ENCODE measurements around the gene ZNF296. TPM values are rescaled to one million over a fixed set of nuclear protein-coding genes. Genes with fewer than 3 reads are reported as not detected.

The ZNF296 gene
- total RNA-seq, 2 experiments from 2014 or later: 2.0 to 2.4 TPM

GRCh38 chr19:45076851-45077730, 813 bp upstream of the ZNF296 start:
- Histone ChIP-seq H3K4me3 (ENCODE audit: low read length) (peak overlapping the region; percentile 47), H3K27me3 (ENCODE audit: control insufficient read depth in 1 of 2, insufficient read depth in 2 of 2, low read length in 2 of 2) (no peaks in the 10 kb centered on the region), H3K36me3 (ENCODE audit: insufficient read depth, low read length) (peaks cover 5% of the 10 kb centered on the region), H3K9me3 (ENCODE audit: control insufficient read depth in 1 of 2, insufficient read depth in 1 of 2, low read length in 2 of 2) (no peaks in the 10 kb centered on the region), H3K4me1 (ENCODE audit: insufficient read depth, low read length) (peaks cover 60% of the 10 kb centered on the region), H3K27ac (ENCODE audit: low read depth in 1 of 2, low read length in 2 of 2) (peak overlapping the region; percentile 32 to 65)
- no peak for ATAC-seq (ENCODE audit: poor library complexity)
- H3K4me1 Mint-ChIP-seq (ENCODE audit: low read depth): peaks cover 42% of the 10 kb centered on the region
- no peaks in the 10 kb centered on the region for H3K9me3 Mint-ChIP-seq
- CTCF ChIA-PET: interaction anchor here (1.1 kb wide), 1 partner anchor 18 kb away, joined by 3 read pairs; no protein-coding TSS in a partner anchor
- H3K27me3 Mint-ChIP-seq: no peaks in the 10 kb centered on the region
- peak overlapping the region; percentile 33 for H3K27ac Mint-ChIP-seq
- TF ChIP-seq CTCF (IDR thresholded peaks at IDR 0.05): no peak
- POLR2A ChIA-PET: interaction anchor here (2.8 to 4.0 kb wide), 2 partner anchors 14 to 15 kb away, joined by 9 to 49 read pairs; partner anchors contain the start of gene PPP1R37
- peak overlapping the region; percentile 85 for H3K4me3 Mint-ChIP-seq
- intact Hi-C loops (cut with DNase I, micrococcal nuclease): no loop called here
- H3K36me3 Mint-ChIP-seq (ENCODE audit: low read depth): peaks cover 14% of the 10 kb centered on the region
- DNase-seq: peak in 3 of 14 experiments; percentile 20 to 33 (median 28)

- no peak for TF ChIP-seq CTCF (IDR thresholded peaks at IDR 0.05)
- Histone ChIP-seq H3K36me3 (ENCODE audit: insufficient read depth, low read length) (peaks cover 12% of the 10 kb centered on the region), H3K4me1 (ENCODE audit: insufficient read depth, low read length) (peaks cover 50% of the 10 kb centered on the region), H3K27ac (ENCODE audit: low read depth in 1 of 2, low read length in 2 of 2) (peak overlapping the region; percentile 41 to 65), H3K27me3 (ENCODE audit: control insufficient read depth in 1 of 2, insufficient read depth in 2 of 2, low read length in 2 of 2) (no peaks in the 10 kb centered on the region), H3K9me3 (ENCODE audit: control insufficient read depth in 1 of 2, insufficient read depth in 1 of 2, low read length in 2 of 2) (no peaks in the 10 kb centered on the region), H3K4me3 (ENCODE audit: low read length) (peak overlapping the region; percentile 58)
- intact Hi-C loops (cut with DNase I, micrococcal nuclease): no loop called here
- Mint-ChIP-seq H3K27ac (peak overlapping the region; percentile 30), H3K4me1 (ENCODE audit: low read depth) (peaks cover 33% of the 10 kb centered on the region), H3K36me3 (ENCODE audit: low read depth) (peaks cover 16% of the 10 kb centered on the region), H3K9me3 (no peaks in the 10 kb centered on the region), H3K27me3 (no peaks in the 10 kb centered on the region), H3K4me3 (peak overlapping the region; percentile 81)
- ChIA-PET POLR2A (interaction anchor here (1.0 to 2.8 kb wide), 4 partner anchors 16 to 102 kb away, joined by 4 to 9 read pairs (median 7); partner anchors contain the start of genes PPP1R37 and TRAPPC6A), CTCF (interaction anchor here (1.5 kb wide), 1 partner anchor 17 kb away, joined by 3 read pairs; the partner anchor contains the start of gene PPP1R37)
- ATAC-seq (ENCODE audit: poor library complexity) (peak; percentile 8), DNase-seq (peak in 9 of 14 experiments; percentile 16 to 76 (median 34))
These were observed 813 bp downstream of the ZNF296 start for GRCh38 chr19:45075301-45076028.

- no peaks in the 10 kb centered on the region for H3K9me3 ChIP-seq (ENCODE audit: control insufficient read depth in 1 of 2, insufficient read depth in 1 of 2, low read length in 2 of 2)
- Mint-ChIP-seq H3K27ac (no peak overlapping the region), H3K4me3 (peak overlapping the region; percentile 78), H3K9me3 (no peaks in the 10 kb centered on the region), H3K4me1 (ENCODE audit: low read depth) (peaks cover 28% of the 10 kb centered on the region), H3K36me3 (ENCODE audit: low read depth) (peaks cover 22% of the 10 kb centered on the region), H3K27me3 (no peaks in the 10 kb centered on the region)
- H3K27ac ChIP-seq (ENCODE audit: low read depth in 1 of 2, low read length in 2 of 2): no peak overlapping the region
- H3K27me3 ChIP-seq (ENCODE audit: control insufficient read depth in 1 of 2, insufficient read depth in 2 of 2, low read length in 2 of 2): no peaks in the 10 kb centered on the region
- ChIA-PET CTCF (interaction anchor here (0.9 to 1.5 kb wide), 2 partner anchors 15 to 18 kb away, joined by 3 read pairs; partner anchors contain the start of gene PPP1R37), POLR2A (interaction anchor here (1.0 to 2.8 kb wide), 4 partner anchors 17 to 103 kb away, joined by 4 to 9 read pairs (median 7); partner anchors contain the start of genes PPP1R37 and TRAPPC6A)
- ATAC-seq (ENCODE audit: poor library complexity): no peak
- TF ChIP-seq CTCF (IDR thresholded peaks at IDR 0.05): no peak
- intact Hi-C loops (cut with DNase I, micrococcal nuclease): no loop called here
- peaks cover 44% of the 10 kb centered on the region for H3K4me1 ChIP-seq (ENCODE audit: insufficient read depth, low read length)
- peaks cover 19% of the 10 kb centered on the region for H3K36me3 ChIP-seq (ENCODE audit: insufficient read depth, low read length)
- no peak overlapping the region for H3K4me3 ChIP-seq (ENCODE audit: low read length)
- DNase-seq: peak in 1 of 14 experiments; percentile 57
These were observed 1.5 kb downstream of the ZNF296 start for GRCh38 chr19:45074744-45075300.
